GM23338 (cell line): ENCODE data around the gene ZNF518B. TPM values are rescaled to one million over a fixed set of nuclear protein-coding genes. Genes with fewer than 3 reads are reported as not detected.

Experiments used
- ATAC-seq: fragments of 200-7000 bp; cut with Tn5 transposase; 3 replicates; pipeline ENCODE4 v1.9.1; 2020
- DNase-seq: peaks from one replicate; pipeline ENCODE4 v3.0.0-alpha.2; 2015; ENCODE audit warnings: low spot score
- H2AFZ ChIP-seq: fragments of 200-600 bp; sonication (generic); 2 replicates; pipeline ENCODE4 v1.8.0; 2016; ENCODE audit warnings: antibody characterized with exemption, mild to moderate bottlenecking, moderate library complexity
- H3F3A ChIP-seq: fragments of 200-600 bp; sonication (generic); replicated peaks from 2 replicates; pipeline ENCODE4 v1.8.0; 2017; ENCODE audit warnings: antibody characterized with exemption, mixed run types, low read depth
- H3K27ac ChIP-seq: fragments of 200-600 bp; sonication (generic); 2 replicates; pipeline ENCODE4 v1.6.1; 2016; ENCODE audit warnings: low read depth
- H3K27me3 ChIP-seq: fragments of 200-600 bp; sonication (generic); 2 replicates; pipeline ENCODE4 v1.8.0; 2016; ENCODE audit warnings: mild to moderate bottlenecking, mixed run types, moderate library complexity; ENCODE audit not compliant: insufficient read depth
- H3K36me3 ChIP-seq: fragments of 200-600 bp; sonication (generic); 2 replicates; pipeline ENCODE4 v1.8.0; 2016; ENCODE audit warnings: mild to moderate bottlenecking; ENCODE audit not compliant: insufficient read depth
- H3K4me1 ChIP-seq: fragments of 200-600 bp; sonication (generic); 2 replicates; pipeline ENCODE4 v1.8.0; 2016; ENCODE audit warnings: mild to moderate bottlenecking, moderate library complexity; ENCODE audit not compliant: insufficient read depth
- H3K4me2 ChIP-seq: fragments of 200-600 bp; sonication (generic); 2 replicates; pipeline ENCODE4 v1.7.1; 2017; ENCODE audit warnings: mixed run types
- H3K4me3 ChIP-seq: fragments of 200-600 bp; sonication (generic); 2 replicates; pipeline ENCODE4 v1.6.1; 2016; ENCODE audit warnings: mixed run types
- H3K79me2 ChIP-seq: fragments of 200-600 bp; sonication (generic); replicated peaks from 2 replicates; pipeline ENCODE4 v1.8.0; 2017; ENCODE audit warnings: mild to moderate bottlenecking; ENCODE audit not compliant: insufficient read depth
- H3K9me2 ChIP-seq: fragments of 200-600 bp; sonication (generic); 2 replicates; pipeline ENCODE4 v1.8.0; 2017; ENCODE audit not compliant: insufficient read depth
- H4K20me1 ChIP-seq: fragments of 200-600 bp; sonication (generic); replicated peaks from 2 replicates; pipeline ENCODE4 v1.8.0; 2017; ENCODE audit warnings: mild to moderate bottlenecking; ENCODE audit not compliant: insufficient read depth
- H3K27ac Mint-ChIP-seq: 2 replicates; pipeline ENCODE4 v1.8.0; 2020; ENCODE audit warnings: inconsistent platforms, mild to moderate bottlenecking, moderate library complexity, mixed read lengths
- H3K27me3 Mint-ChIP-seq: 3 replicates; pipeline ENCODE4 v1.8.0; 2022; ENCODE audit warnings: low read depth, mild to moderate bottlenecking, moderate library complexity, mixed read lengths, inconsistent platforms; ENCODE audit not compliant: insufficient read depth, poor library complexity
- H3K36me3 Mint-ChIP-seq: 3 replicates; pipeline ENCODE4 v1.8.0; 2021; ENCODE audit warnings: low read depth, mild to moderate bottlenecking, inconsistent platforms, moderate library complexity, mixed read lengths
- H3K4me1 Mint-ChIP-seq: 3 replicates; pipeline ENCODE4 v1.8.0; 2020; ENCODE audit warnings: mild to moderate bottlenecking, inconsistent platforms, mixed read lengths
- H3K4me3 Mint-ChIP-seq: 3 replicates; pipeline ENCODE4 v1.8.0; 2021; ENCODE audit warnings: moderate library complexity, mild to moderate bottlenecking, inconsistent platforms, mixed read lengths
- H3K9me3 Mint-ChIP-seq: 3 replicates; pipeline ENCODE4 v1.8.0; 2020; ENCODE audit warnings: moderate library complexity, mild to moderate bottlenecking, inconsistent platforms, mixed read lengths
- CREB1 ChIP-seq: fragments of 250-450 bp; sonication (Bioruptor Pico); IDR thresholded peaks from 2 replicates; pipeline ENCODE4 v1.5.0; 2020; ENCODE audit warnings: low read depth, mild to moderate bottlenecking, moderate library complexity
- EZH2 ChIP-seq: fragments of 200-600 bp; sonication (generic); IDR thresholded peaks from one replicate; pipeline ENCODE4 v1.8.0; 2017; ENCODE audit warnings: antibody characterized with exemption, mild to moderate bottlenecking, low read depth; ENCODE audit not compliant: unreplicated experiment
- EZH2phosphoT487 ChIP-seq: fragments of 200-600 bp; sonication (generic); IDR thresholded peaks from one replicate; pipeline ENCODE4 v1.8.1; 2018; ENCODE audit warnings: antibody characterized with exemption; ENCODE audit not compliant: unreplicated experiment
- JUNB ChIP-seq: IDR thresholded peaks from one replicate; pipeline ENCODE4 v1.6.1; 2016; ENCODE audit warnings: antibody characterized with exemption; ENCODE audit not compliant: unreplicated experiment
- NANOG ChIP-seq: IDR thresholded peaks from 2 replicates; pipeline ENCODE4 v1.6.1; 2016; ENCODE audit warnings: antibody characterized with exemption, borderline replicate concordance
- POLR2AphosphoS5 ChIP-seq: IDR thresholded peaks from 2 replicates; pipeline ENCODE4 v1.6.1; 2016; ENCODE audit warnings: antibody characterized with exemption, low read depth
- STAT1 ChIP-seq: IDR thresholded peaks from one replicate; pipeline ENCODE4 v1.6.1; 2016; ENCODE audit warnings: antibody characterized with exemption; ENCODE audit not compliant: unreplicated experiment
- ZNF114 ChIP-seq: fragments of 250-450 bp; sonication (Bioruptor Pico); IDR thresholded peaks from 2 replicates; pipeline ENCODE4 v1.5.0; 2020; ENCODE audit warnings: mild to moderate bottlenecking, moderate library complexity
- ZNF331 ChIP-seq: fragments of 250-450 bp; sonication (Bioruptor Pico); IDR thresholded peaks from 2 replicates; pipeline ENCODE4 v1.5.0; 2020; ENCODE audit warnings: low read depth, mild to moderate bottlenecking, moderate library complexity
- polyA plus RNA-seq: library from polyadenylated mRNA; unstranded; fragments of >200 nt; fragmentation: Nextera tagmentation; extraction: Ambion mirVana; gene quantifications from 2 replicates; pipeline ENCODE4 v1.2.1, GENCODE V29; 2016
- total RNA-seq: library from RNA; depleted of rRNA; stranded (reverse); fragments of >200 nt; shearing (Covaris generic); gene quantifications from 2 replicates; pipeline ENCODE4 v1.2.3, GENCODE V29; 2014
- TF ChIP-seq, protein P1 (sequence below): IDR thresholded peaks from one replicate; pipeline ENCODE4 v1.6.1; 2018; ENCODE audit warnings: antibody characterized with exemption; ENCODE audit not compliant: unreplicated experiment
- TF ChIP-seq, protein P2 (sequence below), 2 experiments: fragments of 200-600 bp in 1 of 2; sonication (generic) in 1 of 2; conservative IDR thresholded peaks; 2 replicates each; pipeline versions ENCODE4 v1.5.1 to v1.6.1; 2016 to 2017; ENCODE audit warnings: antibody characterized with exemption in 2 of 2, low read depth in 2 of 2, mild to moderate bottlenecking in 2 of 2, moderate library complexity in 1 of 2
- TF ChIP-seq, protein P3 (sequence below): fragments of 250-450 bp; sonication (Bioruptor Pico); IDR thresholded peaks from 2 replicates; pipeline ENCODE4 v1.5.0; 2020; ENCODE audit warnings: mild to moderate bottlenecking, moderate library complexity
- TF ChIP-seq, protein P4 (sequence below): IDR thresholded peaks from 2 replicates; pipeline ENCODE4 v1.6.1; 2016; ENCODE audit warnings: antibody characterized with exemption

ZNF518B gene
- total and polyA plus RNA-seq, 2 experiments from 2014 or later, result 2.9 to 10.8 TPM

- TF ChIP-seq, protein P1, sequence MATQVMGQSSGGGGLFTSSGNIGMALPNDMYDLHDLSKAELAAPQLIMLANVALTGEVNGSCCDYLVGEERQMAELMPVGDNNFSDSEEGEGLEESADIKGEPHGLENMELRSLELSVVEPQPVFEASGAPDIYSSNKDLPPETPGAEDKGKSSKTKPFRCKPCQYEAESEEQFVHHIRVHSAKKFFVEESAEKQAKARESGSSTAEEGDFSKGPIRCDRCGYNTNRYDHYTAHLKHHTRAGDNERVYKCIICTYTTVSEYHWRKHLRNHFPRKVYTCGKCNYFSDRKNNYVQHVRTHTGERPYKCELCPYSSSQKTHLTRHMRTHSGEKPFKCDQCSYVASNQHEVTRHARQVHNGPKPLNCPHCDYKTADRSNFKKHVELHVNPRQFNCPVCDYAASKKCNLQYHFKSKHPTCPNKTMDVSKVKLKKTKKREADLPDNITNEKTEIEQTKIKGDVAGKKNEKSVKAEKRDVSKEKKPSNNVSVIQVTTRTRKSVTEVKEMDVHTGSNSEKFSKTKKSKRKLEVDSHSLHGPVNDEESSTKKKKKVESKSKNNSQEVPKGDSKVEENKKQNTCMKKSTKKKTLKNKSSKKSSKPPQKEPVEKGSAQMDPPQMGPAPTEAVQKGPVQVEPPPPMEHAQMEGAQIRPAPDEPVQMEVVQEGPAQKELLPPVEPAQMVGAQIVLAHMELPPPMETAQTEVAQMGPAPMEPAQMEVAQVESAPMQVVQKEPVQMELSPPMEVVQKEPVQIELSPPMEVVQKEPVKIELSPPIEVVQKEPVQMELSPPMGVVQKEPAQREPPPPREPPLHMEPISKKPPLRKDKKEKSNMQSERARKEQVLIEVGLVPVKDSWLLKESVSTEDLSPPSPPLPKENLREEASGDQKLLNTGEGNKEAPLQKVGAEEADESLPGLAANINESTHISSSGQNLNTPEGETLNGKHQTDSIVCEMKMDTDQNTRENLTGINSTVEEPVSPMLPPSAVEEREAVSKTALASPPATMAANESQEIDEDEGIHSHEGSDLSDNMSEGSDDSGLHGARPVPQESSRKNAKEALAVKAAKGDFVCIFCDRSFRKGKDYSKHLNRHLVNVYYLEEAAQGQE, result no peak
- TF ChIP-seq EZH2phosphoT487 (no peak), CREB1 (CRISPR knock-in tag) (no peak), POLR2AphosphoS5 (no peak), NANOG (no peak), ZNF331 (no peak), JUNB (no peak), STAT1 (no peak)
- TF ChIP-seq, protein P2, sequence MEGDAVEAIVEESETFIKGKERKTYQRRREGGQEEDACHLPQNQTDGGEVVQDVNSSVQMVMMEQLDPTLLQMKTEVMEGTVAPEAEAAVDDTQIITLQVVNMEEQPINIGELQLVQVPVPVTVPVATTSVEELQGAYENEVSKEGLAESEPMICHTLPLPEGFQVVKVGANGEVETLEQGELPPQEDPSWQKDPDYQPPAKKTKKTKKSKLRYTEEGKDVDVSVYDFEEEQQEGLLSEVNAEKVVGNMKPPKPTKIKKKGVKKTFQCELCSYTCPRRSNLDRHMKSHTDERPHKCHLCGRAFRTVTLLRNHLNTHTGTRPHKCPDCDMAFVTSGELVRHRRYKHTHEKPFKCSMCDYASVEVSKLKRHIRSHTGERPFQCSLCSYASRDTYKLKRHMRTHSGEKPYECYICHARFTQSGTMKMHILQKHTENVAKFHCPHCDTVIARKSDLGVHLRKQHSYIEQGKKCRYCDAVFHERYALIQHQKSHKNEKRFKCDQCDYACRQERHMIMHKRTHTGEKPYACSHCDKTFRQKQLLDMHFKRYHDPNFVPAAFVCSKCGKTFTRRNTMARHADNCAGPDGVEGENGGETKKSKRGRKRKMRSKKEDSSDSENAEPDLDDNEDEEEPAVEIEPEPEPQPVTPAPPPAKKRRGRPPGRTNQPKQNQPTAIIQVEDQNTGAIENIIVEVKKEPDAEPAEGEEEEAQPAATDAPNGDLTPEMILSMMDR (conservative IDR thresholded peaks at IDR 0.05; ENCODE audit: low read depth in 2 of 2), result no peak
Measured at GRCh38 chr4:10456260-10456594, 999 bp downstream of the ZNF518B start (continued).

GRCh38 chr4:10455133-10455532 is 2.1 kb downstream of the ZNF518B start:
- Histone ChIP-seq H4K20me1 (peaks cover 26% of the 10 kb centered on the region), H3K36me3 (no peaks in the 10 kb centered on the region), H3K4me3 (peak overlapping the region; percentile 73; the same call in 1 of the 2 replicates), H2AFZ (no peak overlapping the region), H3K27me3 (peaks cover 59% of the 10 kb centered on the region), H3K4me2 (peak overlapping the region; percentile 91), H3K4me1 (peaks cover 30% of the 10 kb centered on the region), H3F3A (no peaks in the 10 kb centered on the region), H3K9me2 (no peaks in the 10 kb centered on the region), H3K27ac (no peak overlapping the region), H3K79me2 (no peaks in the 10 kb centered on the region)
- peak overlapping the region; percentile 45 for H3K4me3 Mint-ChIP-seq
- peaks cover 27% of the 10 kb centered on the region for H3K4me1 Mint-ChIP-seq
- peak; percentile 14 for DNase-seq
- no peaks in the 10 kb centered on the region; the same call in 2 of the 3 replicates for H3K9me3 Mint-ChIP-seq
- H3K27me3 Mint-ChIP-seq, result peaks cover 47% of the 10 kb centered on the region
- H3K36me3 Mint-ChIP-seq, result peaks cover 15% of the 10 kb centered on the region
- ATAC-seq, result no peak
- H3K27ac Mint-ChIP-seq, result no peak overlapping the region
- no peak for TF ChIP-seq POLR2AphosphoS5
- TF ChIP-seq, protein P3, sequence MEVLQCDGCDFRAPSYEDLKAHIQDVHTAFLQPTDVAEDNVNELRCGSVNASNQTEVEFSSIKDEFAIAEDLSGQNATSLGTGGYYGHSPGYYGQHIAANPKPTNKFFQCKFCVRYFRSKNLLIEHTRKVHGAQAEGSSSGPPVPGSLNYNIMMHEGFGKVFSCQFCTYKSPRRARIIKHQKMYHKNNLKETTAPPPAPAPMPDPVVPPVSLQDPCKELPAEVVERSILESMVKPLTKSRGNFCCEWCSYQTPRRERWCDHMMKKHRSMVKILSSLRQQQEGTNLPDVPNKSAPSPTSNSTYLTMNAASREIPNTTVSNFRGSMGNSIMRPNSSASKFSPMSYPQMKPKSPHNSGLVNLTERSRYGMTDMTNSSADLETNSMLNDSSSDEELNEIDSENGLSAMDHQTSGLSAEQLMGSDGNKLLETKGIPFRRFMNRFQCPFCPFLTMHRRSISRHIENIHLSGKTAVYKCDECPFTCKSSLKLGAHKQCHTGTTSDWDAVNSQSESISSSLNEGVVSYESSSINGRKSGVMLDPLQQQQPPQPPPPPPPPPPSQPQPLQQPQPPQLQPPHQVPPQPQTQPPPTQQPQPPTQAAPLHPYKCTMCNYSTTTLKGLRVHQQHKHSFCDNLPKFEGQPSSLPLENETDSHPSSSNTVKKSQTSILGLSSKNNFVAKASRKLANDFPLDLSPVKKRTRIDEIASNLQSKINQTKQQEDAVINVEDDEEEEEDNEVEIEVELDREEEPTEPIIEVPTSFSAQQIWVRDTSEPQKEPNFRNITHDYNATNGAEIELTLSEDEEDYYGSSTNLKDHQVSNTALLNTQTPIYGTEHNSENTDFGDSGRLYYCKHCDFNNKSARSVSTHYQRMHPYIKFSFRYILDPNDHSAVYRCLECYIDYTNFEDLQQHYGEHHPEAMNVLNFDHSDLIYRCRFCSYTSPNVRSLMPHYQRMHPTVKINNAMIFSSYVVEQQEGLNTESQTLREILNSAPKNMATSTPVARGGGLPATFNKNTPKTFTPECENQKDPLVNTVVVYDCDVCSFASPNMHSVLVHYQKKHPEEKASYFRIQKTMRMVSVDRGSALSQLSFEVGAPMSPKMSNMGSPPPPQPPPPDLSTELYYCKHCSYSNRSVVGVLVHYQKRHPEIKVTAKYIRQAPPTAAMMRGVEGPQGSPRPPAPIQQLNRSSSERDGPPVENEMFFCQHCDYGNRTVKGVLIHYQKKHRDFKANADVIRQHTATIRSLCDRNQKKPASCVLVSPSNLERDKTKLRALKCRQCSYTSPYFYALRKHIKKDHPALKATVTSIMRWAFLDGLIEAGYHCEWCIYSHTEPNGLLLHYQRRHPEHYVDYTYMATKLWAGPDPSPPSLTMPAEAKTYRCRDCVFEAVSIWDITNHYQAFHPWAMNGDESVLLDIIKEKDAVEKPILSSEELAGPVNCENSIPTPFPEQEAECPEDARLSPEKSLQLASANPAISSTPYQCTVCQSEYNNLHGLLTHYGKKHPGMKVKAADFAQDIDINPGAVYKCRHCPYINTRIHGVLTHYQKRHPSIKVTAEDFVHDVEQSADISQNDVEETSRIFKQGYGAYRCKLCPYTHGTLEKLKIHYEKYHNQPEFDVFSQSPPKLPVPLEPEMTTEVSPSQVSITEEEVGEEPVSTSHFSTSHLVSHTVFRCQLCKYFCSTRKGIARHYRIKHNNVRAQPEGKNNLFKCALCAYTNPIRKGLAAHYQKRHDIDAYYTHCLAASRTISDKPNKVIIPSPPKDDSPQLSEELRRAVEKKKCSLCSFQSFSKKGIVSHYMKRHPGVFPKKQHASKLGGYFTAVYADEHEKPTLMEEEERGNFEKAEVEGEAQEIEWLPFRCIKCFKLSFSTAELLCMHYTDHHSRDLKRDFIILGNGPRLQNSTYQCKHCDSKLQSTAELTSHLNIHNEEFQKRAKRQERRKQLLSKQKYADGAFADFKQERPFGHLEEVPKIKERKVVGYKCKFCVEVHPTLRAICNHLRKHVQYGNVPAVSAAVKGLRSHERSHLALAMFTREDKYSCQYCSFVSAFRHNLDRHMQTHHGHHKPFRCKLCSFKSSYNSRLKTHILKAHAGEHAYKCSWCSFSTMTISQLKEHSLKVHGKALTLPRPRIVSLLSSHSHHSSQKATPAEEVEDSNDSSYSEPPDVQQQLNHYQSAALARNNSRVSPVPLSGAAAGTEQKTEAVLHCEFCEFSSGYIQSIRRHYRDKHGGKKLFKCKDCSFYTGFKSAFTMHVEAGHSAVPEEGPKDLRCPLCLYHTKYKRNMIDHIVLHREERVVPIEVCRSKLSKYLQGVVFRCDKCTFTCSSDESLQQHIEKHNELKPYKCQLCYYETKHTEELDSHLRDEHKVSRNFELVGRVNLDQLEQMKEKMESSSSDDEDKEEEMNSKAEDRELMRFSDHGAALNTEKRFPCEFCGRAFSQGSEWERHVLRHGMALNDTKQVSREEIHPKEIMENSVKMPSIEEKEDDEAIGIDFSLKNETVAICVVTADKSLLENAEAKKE (CRISPR knock-in tag), result no peak
- TF ChIP-seq CREB1 (CRISPR knock-in tag), result no peak
- TF ChIP-seq ZNF114 (CRISPR knock-in tag), result no peak
- TF ChIP-seq, protein P4, sequence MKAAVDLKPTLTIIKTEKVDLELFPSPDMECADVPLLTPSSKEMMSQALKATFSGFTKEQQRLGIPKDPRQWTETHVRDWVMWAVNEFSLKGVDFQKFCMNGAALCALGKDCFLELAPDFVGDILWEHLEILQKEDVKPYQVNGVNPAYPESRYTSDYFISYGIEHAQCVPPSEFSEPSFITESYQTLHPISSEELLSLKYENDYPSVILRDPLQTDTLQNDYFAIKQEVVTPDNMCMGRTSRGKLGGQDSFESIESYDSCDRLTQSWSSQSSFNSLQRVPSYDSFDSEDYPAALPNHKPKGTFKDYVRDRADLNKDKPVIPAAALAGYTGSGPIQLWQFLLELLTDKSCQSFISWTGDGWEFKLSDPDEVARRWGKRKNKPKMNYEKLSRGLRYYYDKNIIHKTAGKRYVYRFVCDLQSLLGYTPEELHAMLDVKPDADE, result no peak
- no peak for TF ChIP-seq ZNF331
- no peak for TF ChIP-seq JUNB
- TF ChIP-seq STAT1, result no peak
- no peak for TF ChIP-seq EZH2
- no peak for TF ChIP-seq EZH2phosphoT487
